GM19328 (cell line): ENCODE data around the gene AHSA1.

Experiments used
- ATAC-seq: cut with Tn5 transposase; IDR thresholded peaks from one replicate; pipeline ENCODE4 v1.9.1; 2021; ENCODE audit warnings: mild to moderate bottlenecking, moderate library complexity; ENCODE audit not compliant: unreplicated experiment

AHSA1 gene

GRCh38 chr14:77507762-77508161, 49.9 kb downstream of the AHSA1 start:
- ATAC-seq: no peak

GRCh38 chr14:77508249-77508648, 50.4 kb downstream of the AHSA1 start:
- ATAC-seq: no peak

GRCh38 chr14:77508876-77509275, 51.0 kb downstream of the AHSA1 start:
- no peak for ATAC-seq

- no peak for ATAC-seq
Measured at GRCh38 chr14:77509366-77509765, 51.5 kb downstream of the AHSA1 start.

- no peak for ATAC-seq
Measured at GRCh38 chr14:77511486-77512162, 53.7 kb downstream of the AHSA1 start.

- ATAC-seq: no peak
Measured at GRCh38 chr14:77516126-77516525, 58.2 kb downstream of the AHSA1 start.
